Measurements from ENCODE around the gene ADAM8. TPM values are rescaled to one million over a fixed set of nuclear protein-coding genes. Genes with fewer than 3 reads are reported as not detected.
"Not testable (repeated sequence)": the region's sequence is repeated elsewhere in the genome, so short reads cannot be mapped to it uniquely, and the experiment has no call there.

The ADAM8 gene
- total RNA-seq, 1 donor from 2014 or later = 2.6 TPM

DNA sequence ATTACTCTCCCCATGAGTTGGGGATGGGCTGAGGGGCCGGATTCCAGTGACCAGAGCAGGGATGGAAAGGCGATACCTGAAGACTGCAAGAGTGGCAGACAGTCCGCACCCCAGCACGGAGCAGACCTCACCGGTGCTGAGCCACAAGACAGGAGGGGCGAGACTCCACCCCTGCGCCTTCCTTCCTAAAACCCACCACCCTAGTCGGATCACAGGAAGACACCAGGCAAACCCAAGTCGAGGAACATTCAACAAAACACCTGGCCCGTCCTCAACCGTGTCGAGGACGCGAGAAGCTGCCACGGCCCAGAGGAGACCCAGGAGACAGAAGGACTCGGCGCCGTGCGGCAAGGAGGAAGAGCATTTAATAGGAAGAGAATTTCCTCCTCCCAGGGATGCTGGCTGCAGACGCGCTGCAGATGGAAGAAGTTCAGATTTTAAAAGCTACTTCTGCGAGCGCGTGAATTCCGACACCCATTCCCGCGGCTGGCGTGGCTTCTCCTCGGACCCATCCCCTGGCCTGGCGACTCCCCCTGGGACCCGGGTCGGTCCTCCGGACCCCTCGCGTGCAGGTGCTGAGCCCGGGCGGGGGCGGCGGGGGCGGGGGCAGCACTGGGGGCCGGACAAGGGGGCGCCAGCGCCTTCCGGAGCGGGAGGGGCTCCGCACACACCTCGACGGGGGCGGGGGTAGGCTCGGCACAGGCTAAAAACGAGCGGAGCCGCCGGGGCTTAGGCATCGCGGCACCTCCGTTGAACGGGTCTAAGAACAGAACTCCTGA is 47.2 kb downstream of the ADAM8 start:
- no peak overlapping the region for H3K27ac ChIP-seq (ENCODE audit: low read depth, low read length)
- H3K27me3 ChIP-seq (ENCODE audit: control insufficient read depth in 3 of 3, insufficient read depth in 3 of 3, low read length in 3 of 3) = peaks cover 65 to 74% (median 71%) of the 10 kb centered on the region in 3 donors
- no peak overlapping the region for H3K9ac ChIP-seq (ENCODE audit: low read depth in 1 of 3, low read length in 3 of 3)
- no peaks in the 10 kb centered on the region for H3K4me1 ChIP-seq (ENCODE audit: control insufficient read depth in 3 of 3, insufficient read depth in 3 of 3, low read length in 3 of 3)
- no peak overlapping the region for H3K4me3 ChIP-seq (ENCODE audit: low read length in 3 of 3)
- no peaks in the 10 kb centered on the region for H3K36me3 ChIP-seq (ENCODE audit: control insufficient read depth in 3 of 3, insufficient read depth in 3 of 3, low read length in 3 of 3)
- no peaks in the 10 kb centered on the region for H3K9me3 ChIP-seq (ENCODE audit: control insufficient read depth in 3 of 3, low read length in 3 of 3)

DNA sequence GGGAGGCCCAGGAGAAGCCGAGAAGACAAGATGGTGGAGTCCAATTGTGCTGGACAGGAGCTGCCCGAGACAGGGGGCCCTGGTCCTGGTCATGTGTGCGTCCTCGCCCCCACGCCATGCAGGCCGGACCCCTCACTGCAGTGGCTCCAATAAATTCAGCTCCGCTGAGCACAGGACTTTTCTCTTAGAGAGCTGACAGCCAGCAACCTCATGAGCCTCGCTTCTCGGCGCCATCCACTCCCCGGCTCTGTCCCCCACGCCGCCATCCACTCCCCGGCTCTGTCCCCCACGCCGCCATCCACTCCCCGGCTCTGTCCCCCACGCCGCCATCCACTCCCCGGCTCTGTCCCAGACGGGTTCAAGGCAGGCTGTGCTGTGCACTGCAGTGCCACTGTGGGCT is 49.4 kb downstream of the ADAM8 start:
- no peak overlapping the region for H3K27ac ChIP-seq (ENCODE audit: low read depth, low read length)
- H3K36me3 ChIP-seq (ENCODE audit: control insufficient read depth in 3 of 3, insufficient read depth in 3 of 3, low read length in 3 of 3) = no peaks in the 10 kb centered on the region
- no peaks in the 10 kb centered on the region for H3K4me1 ChIP-seq (ENCODE audit: control insufficient read depth in 3 of 3, insufficient read depth in 3 of 3, low read length in 3 of 3)
- no peaks in the 10 kb centered on the region for H3K9me3 ChIP-seq (ENCODE audit: control insufficient read depth in 3 of 3, low read length in 3 of 3)
- peaks cover 56 to 63% (median 63%) of the 10 kb centered on the region in 3 donors for H3K27me3 ChIP-seq (ENCODE audit: control insufficient read depth in 3 of 3, insufficient read depth in 3 of 3, low read length in 3 of 3)
- no peak overlapping the region for H3K4me3 ChIP-seq (ENCODE audit: low read length in 3 of 3)
- H3K9ac ChIP-seq (ENCODE audit: low read depth in 1 of 3, low read length in 3 of 3) = no peak overlapping the region

DNA sequence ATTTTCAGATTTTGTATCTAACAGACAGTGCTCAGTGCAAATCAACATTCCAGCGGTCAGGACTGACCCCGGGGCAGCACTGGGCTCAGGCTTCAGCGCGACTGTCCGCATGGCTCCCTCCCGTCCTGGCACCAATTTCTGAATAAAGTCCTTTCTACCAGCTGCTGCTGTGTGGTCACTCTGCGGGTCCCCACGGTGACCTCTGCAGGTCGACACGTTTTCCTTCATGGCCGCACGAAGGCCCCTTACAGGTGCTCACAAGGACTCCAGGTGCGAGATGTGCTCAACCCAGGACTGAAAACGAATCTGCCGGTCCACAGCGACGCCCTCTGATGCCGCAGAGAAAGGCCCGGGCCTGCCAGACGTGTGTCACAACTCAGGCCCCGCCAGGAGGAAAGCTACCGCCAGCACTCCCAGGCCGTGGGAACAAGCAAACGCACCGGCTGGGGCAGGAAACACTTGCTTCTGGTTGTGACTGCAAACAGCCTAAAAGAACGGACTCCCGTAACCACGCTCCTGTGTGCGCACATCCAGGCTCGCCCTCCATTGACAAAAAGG is 50.3 kb downstream of the ADAM8 start:
- Histone ChIP-seq H3K27ac (ENCODE audit: low read depth, low read length) (no peak overlapping the region), H3K4me1 (ENCODE audit: control insufficient read depth in 3 of 3, insufficient read depth in 3 of 3, low read length in 3 of 3) (no peaks in the 10 kb centered on the region), H3K4me3 (ENCODE audit: low read length in 3 of 3) (no peak overlapping the region), H3K9ac (ENCODE audit: low read depth in 1 of 3, low read length in 3 of 3) (no peak overlapping the region), H3K36me3 (ENCODE audit: control insufficient read depth in 3 of 3, insufficient read depth in 3 of 3, low read length in 3 of 3) (no peaks in the 10 kb centered on the region), H3K27me3 (ENCODE audit: control insufficient read depth in 3 of 3, insufficient read depth in 3 of 3, low read length in 3 of 3) (peaks cover 48 to 57% (median 55%) of the 10 kb centered on the region in 3 donors), H3K9me3 (ENCODE audit: control insufficient read depth in 3 of 3, low read length in 3 of 3) (no peaks in the 10 kb centered on the region)

DNA sequence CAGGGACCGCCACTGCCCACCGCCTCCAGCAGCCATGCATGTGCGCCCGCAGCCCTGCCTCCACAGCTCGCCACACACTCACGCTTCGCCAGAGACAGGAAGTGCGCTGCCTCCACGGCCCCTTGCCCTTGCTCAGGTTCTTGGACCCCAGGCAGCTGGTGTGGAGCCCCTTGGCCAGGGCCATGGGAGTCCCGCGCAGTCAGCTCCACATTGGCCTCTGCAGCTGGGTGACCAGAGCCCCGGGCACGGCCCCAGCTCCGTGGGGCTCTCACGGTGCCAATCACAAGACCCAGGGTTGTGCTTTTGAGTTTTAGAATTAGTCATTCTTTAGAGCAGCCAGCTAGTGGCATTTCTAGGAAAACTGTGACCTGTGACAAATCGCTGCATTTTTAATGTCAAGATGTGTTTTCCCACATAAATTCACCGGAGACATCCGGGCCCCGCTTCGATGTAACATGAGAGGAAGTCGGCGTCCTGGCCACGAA is 50.9 kb downstream of the ADAM8 start:
- Histone ChIP-seq H3K4me3 (ENCODE audit: low read length in 3 of 3) (no peak overlapping the region), H3K9ac (ENCODE audit: low read depth in 1 of 3, low read length in 3 of 3) (no peak overlapping the region), H3K27ac (ENCODE audit: low read depth, low read length) (no peak overlapping the region), H3K36me3 (ENCODE audit: control insufficient read depth in 3 of 3, insufficient read depth in 3 of 3, low read length in 3 of 3) (no peaks in the 10 kb centered on the region), H3K4me1 (ENCODE audit: control insufficient read depth in 3 of 3, insufficient read depth in 3 of 3, low read length in 3 of 3) (no peaks in the 10 kb centered on the region), H3K9me3 (ENCODE audit: control insufficient read depth in 3 of 3, low read length in 3 of 3) (no peaks in the 10 kb centered on the region), H3K27me3 (ENCODE audit: control insufficient read depth in 3 of 3, insufficient read depth in 3 of 3, low read length in 3 of 3) (peaks cover 51 to 61% (median 58%) of the 10 kb centered on the region in 3 donors)

DNA sequence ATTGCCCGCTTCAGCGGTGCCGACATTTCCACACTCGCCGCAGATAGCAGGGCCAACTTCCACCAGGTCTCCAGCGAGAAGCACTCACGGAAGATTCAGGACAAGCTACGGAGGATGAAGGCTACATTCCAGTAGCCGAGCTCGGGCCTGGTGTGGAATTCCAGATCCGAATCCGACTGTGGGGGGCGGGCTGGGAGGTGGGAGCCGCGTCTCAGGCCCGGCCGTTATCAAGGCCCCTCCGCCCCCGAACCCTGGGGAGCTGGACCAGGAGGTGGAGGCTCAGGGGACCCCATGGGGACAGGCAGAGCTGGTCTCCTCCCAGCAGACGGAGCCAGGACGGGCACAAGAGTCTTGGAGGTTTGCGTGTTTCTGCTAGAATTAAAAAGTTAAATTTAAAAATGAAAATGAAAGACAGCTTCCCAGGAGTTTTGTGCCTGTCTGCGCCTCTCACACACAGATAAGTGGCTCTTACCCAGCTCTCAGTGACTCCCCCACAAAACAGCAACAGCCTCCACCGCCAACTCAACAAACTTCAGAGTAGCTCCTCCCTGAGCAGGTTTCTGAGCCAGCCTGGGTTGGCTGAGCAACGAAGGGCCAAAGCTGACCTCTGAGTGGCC is 51.8 kb downstream of the ADAM8 start:
- H3K9me3 ChIP-seq (ENCODE audit: control insufficient read depth in 3 of 3, low read length in 3 of 3) = no peaks in the 10 kb centered on the region
- no peak overlapping the region for H3K27ac ChIP-seq (ENCODE audit: low read depth, low read length)
- no peak overlapping the region for H3K4me3 ChIP-seq (ENCODE audit: low read length in 3 of 3)
- H3K36me3 ChIP-seq (ENCODE audit: control insufficient read depth in 3 of 3, insufficient read depth in 3 of 3, low read length in 3 of 3) = no peaks in the 10 kb centered on the region
- H3K27me3 ChIP-seq (ENCODE audit: control insufficient read depth in 3 of 3, insufficient read depth in 3 of 3, low read length in 3 of 3) = peaks cover 52 to 59% (median 57%) of the 10 kb centered on the region in 3 donors
- no peak overlapping the region for H3K9ac ChIP-seq (ENCODE audit: low read depth in 1 of 3, low read length in 3 of 3)
- no peaks in the 10 kb centered on the region for H3K4me1 ChIP-seq (ENCODE audit: control insufficient read depth in 3 of 3, insufficient read depth in 3 of 3, low read length in 3 of 3)

DNA sequence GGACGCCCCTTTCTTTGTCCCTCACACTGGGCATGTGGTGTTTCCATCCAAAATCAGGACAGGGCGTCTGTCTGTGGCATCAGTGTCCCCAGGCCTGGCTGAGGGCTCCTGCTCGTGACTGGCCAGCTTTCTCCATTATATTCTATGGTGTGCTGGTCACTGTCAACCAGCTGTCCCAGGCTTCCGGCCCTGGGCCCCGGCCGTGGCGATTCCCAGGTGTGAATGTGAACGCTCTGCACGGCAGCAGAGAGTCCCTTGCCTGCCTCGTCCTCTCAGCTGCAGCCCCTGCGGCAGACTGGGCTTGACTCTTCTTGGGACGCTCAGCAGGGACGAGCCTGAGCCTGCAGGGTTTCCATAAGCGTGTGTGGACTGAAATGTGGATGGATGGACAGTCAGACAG is 52.6 kb downstream of the ADAM8 start:
- Histone ChIP-seq H3K27ac (ENCODE audit: low read depth, low read length) (no peak overlapping the region), H3K9me3 (ENCODE audit: control insufficient read depth in 3 of 3, low read length in 3 of 3) (no peaks in the 10 kb centered on the region), H3K9ac (ENCODE audit: low read depth in 1 of 3, low read length in 3 of 3) (no peak overlapping the region), H3K36me3 (ENCODE audit: control insufficient read depth in 3 of 3, insufficient read depth in 3 of 3, low read length in 3 of 3) (no peaks in the 10 kb centered on the region), H3K27me3 (ENCODE audit: control insufficient read depth in 3 of 3, insufficient read depth in 3 of 3, low read length in 3 of 3) (peaks cover 52 to 62% (median 60%) of the 10 kb centered on the region in 3 donors), H3K4me1 (ENCODE audit: control insufficient read depth in 3 of 3, insufficient read depth in 3 of 3, low read length in 3 of 3) (no peaks in the 10 kb centered on the region), H3K4me3 (ENCODE audit: low read length in 3 of 3) (no peak overlapping the region)

DNA sequence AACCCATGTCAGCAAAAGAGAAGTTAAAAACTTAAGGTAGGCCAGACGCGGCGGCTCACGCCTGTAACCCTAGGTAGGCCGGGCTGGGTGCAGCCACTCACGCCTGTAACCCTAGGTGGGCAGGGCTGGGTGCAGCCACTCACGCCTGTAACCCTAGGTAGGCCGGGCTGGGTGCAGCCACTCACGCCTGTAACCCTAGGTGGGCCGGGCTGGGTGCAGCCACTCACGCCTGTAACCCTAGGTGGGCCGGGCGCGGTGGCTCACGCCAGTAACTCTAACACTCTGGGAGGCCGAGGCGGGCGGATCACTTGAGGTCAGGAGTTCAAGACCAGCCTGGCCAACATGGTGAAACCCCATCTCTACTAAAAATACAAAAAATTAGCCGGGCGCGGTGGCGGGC is 54.9 kb downstream of the ADAM8 start:
- peaks cover 41 to 55% (median 49%) of the 10 kb centered on the region in 3 donors for H3K27me3 ChIP-seq (ENCODE audit: control insufficient read depth in 3 of 3, insufficient read depth in 3 of 3, low read length in 3 of 3)
- H3K9ac ChIP-seq (ENCODE audit: low read depth in 1 of 3, low read length in 3 of 3); H3K9me3 ChIP-seq (ENCODE audit: control insufficient read depth in 3 of 3, low read length in 3 of 3); H3K4me3 ChIP-seq (ENCODE audit: low read length in 3 of 3); H3K4me1 ChIP-seq (ENCODE audit: control insufficient read depth in 3 of 3, insufficient read depth in 3 of 3, low read length in 3 of 3); H3K36me3 ChIP-seq (ENCODE audit: control insufficient read depth in 3 of 3, insufficient read depth in 3 of 3, low read length in 3 of 3); H3K27ac ChIP-seq (ENCODE audit: low read depth, low read length): not testable (repeated sequence)

DNA sequence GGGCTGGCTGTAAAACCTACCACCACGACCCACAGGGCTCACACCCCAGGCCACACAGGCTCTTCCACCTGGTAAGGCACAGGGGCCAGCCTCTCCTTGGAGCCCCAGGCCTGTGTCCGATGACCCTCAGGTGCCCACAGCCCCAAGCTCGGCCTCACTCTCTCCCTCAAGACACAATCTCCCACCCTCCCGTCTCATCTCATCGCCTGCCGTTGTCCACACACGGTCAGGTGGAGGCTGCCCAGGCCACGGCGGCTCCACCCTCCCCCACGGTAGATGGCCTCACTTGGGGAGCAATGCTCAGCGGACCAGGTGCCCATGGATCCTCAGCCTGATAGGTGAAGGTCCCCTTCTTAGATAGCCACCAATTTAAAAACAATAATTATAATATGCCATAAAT is 55.3 kb downstream of the ADAM8 start:
- H3K27ac ChIP-seq (ENCODE audit: low read depth, low read length) = no peak overlapping the region
- no peaks in the 10 kb centered on the region for H3K9me3 ChIP-seq (ENCODE audit: control insufficient read depth in 3 of 3, low read length in 3 of 3)
- H3K36me3 ChIP-seq (ENCODE audit: control insufficient read depth in 3 of 3, insufficient read depth in 3 of 3, low read length in 3 of 3) = no peaks in the 10 kb centered on the region
- H3K9ac ChIP-seq (ENCODE audit: low read depth in 1 of 3, low read length in 3 of 3) = no peak overlapping the region
- H3K4me3 ChIP-seq (ENCODE audit: low read length in 3 of 3) = no peak overlapping the region
- H3K4me1 ChIP-seq (ENCODE audit: control insufficient read depth in 3 of 3, insufficient read depth in 3 of 3, low read length in 3 of 3) = no peaks in the 10 kb centered on the region
- H3K27me3 ChIP-seq (ENCODE audit: control insufficient read depth in 3 of 3, insufficient read depth in 3 of 3, low read length in 3 of 3) = peaks cover 37 to 51% (median 45%) of the 10 kb centered on the region in 3 donors

DNA sequence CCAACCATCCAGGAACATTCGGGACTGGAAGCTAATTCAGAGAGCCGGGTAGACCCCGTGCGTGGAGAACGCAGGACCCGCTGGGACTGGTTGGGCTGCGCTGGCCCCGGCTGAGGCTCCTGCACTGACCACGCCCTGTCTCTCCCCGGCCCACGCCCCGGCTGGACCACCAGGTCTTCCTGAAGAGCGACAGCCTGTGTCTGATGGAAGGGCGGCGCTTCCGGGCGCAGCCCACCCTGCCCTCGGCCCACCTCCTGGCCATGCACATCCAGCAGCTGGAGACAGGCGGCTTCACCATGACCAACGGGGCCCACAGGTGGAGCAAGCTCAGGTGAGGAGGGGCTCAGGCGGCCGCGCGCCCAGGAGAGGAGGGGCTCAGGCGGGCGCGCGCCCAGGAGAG is 56.9 kb downstream of the ADAM8 start:
- Histone ChIP-seq H3K4me3 (ENCODE audit: low read length in 3 of 3) (no peak overlapping the region), H3K27me3 (ENCODE audit: control insufficient read depth in 3 of 3, insufficient read depth in 3 of 3, low read length in 3 of 3) (peaks cover 27 to 45% (median 38%) of the 10 kb centered on the region in 3 donors), H3K9me3 (ENCODE audit: control insufficient read depth in 3 of 3, low read length in 3 of 3) (no peaks in the 10 kb centered on the region), H3K36me3 (ENCODE audit: control insufficient read depth in 3 of 3, insufficient read depth in 3 of 3, low read length in 3 of 3) (no peaks in the 10 kb centered on the region), H3K27ac (ENCODE audit: low read depth, low read length) (no peak overlapping the region), H3K9ac (ENCODE audit: low read depth in 1 of 3, low read length in 3 of 3) (no peak overlapping the region), H3K4me1 (ENCODE audit: control insufficient read depth in 3 of 3, insufficient read depth in 3 of 3, low read length in 3 of 3) (no peaks in the 10 kb centered on the region)

DNA sequence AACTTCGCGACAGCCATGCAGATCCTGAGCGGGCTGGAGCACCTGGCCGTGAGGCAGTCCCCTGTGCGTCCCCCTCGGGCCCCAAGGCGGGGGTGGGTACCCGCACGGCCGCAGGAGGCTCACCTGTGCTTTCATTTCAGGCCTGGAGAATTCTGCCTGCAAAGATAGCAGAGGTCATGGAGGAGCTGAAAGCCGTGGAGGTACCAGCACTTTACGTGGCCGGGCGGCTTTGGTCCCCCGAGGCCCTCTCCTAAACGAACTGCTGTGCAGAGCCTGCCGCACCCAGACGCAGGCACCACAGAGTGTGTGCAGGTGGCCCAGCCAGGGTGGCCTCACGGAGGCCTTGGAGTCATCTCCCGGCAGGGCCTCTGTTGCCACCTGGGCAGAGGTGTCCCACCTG is 57.8 kb downstream of the ADAM8 start:
- H3K27me3 ChIP-seq (ENCODE audit: control insufficient read depth in 3 of 3, insufficient read depth in 3 of 3, low read length in 3 of 3) = peaks cover 25 to 45% (median 38%) of the 10 kb centered on the region in 3 donors
- no peak overlapping the region for H3K27ac ChIP-seq (ENCODE audit: low read depth, low read length)
- H3K36me3 ChIP-seq (ENCODE audit: control insufficient read depth in 3 of 3, insufficient read depth in 3 of 3, low read length in 3 of 3) = no peaks in the 10 kb centered on the region
- H3K9ac ChIP-seq (ENCODE audit: low read depth in 1 of 3, low read length in 3 of 3) = no peak overlapping the region
- H3K4me1 ChIP-seq (ENCODE audit: control insufficient read depth in 3 of 3, insufficient read depth in 3 of 3, low read length in 3 of 3) = no peaks in the 10 kb centered on the region
- H3K4me3 ChIP-seq (ENCODE audit: low read length in 3 of 3) = no peak overlapping the region
- no peaks in the 10 kb centered on the region for H3K9me3 ChIP-seq (ENCODE audit: control insufficient read depth in 3 of 3, low read length in 3 of 3)
